Forelimb muscle (tissue), 1 donor: ENCODE measurements around the gene PKD1L1. TPM values are rescaled to one million over a fixed set of nuclear protein-coding genes. Genes with fewer than 3 reads are reported as not detected.
"Not testable (repeated sequence)": the region's sequence is repeated elsewhere in the genome, so short reads cannot be mapped to it uniquely, and the experiment has no call there.

Experiments used
- DNase-seq: peaks from one replicate; pipeline ENCODE4 v3.0.0-alpha.2; 2013; ENCODE audit warnings: low read depth
- polyA plus RNA-seq: library from polyadenylated mRNA; unstranded; fragments of 120-200 nt; gene quantifications from one replicate; pipeline ENCODE4 v1.2.1, GENCODE V29; 2013; ENCODE audit not compliant: insufficient read length

The PKD1L1 gene
- polyA plus RNA-seq, 1 donor: 1.2 TPM

- DNase-seq: no peak
Observed at GRCh38 chr7:47937711-47938573, 10.3 kb downstream of the PKD1L1 start.

- DNase-seq: no peak
Observed at GRCh38 chr7:47937065-47937687, 11.1 kb downstream of the PKD1L1 start.

GRCh38 chr7:47936323-47936722, 11.9 kb downstream of the PKD1L1 start:
- DNase-seq: no peak

GRCh38 chr7:47935336-47935735, 12.9 kb downstream of the PKD1L1 start:
- no peak for DNase-seq

GRCh38 chr7:47934831-47935230, 13.4 kb downstream of the PKD1L1 start:
- no peak for DNase-seq

GRCh38 chr7:47933215-47933614, 15.1 kb downstream of the PKD1L1 start:
- no peak for DNase-seq

- no peak for DNase-seq
Observed at GRCh38 chr7:47932466-47933037, 15.7 kb downstream of the PKD1L1 start.

- DNase-seq: no peak
Observed at GRCh38 chr7:47932016-47932415, 16.2 kb downstream of the PKD1L1 start.

GRCh38 chr7:47931005-47932004, 17.0 kb downstream of the PKD1L1 start:
- no peak for DNase-seq

- no peak for DNase-seq
Observed at GRCh38 chr7:47924266-47924665, 24.0 kb downstream of the PKD1L1 start.

- DNase-seq: not testable (repeated sequence)
Observed at GRCh38 chr7:47923081-47923875, 25.0 kb downstream of the PKD1L1 start.

GRCh38 chr7:47916514-47916913, 31.8 kb downstream of the PKD1L1 start:
- not testable (repeated sequence) for DNase-seq

GRCh38 chr7:47915616-47915976, 32.7 kb downstream of the PKD1L1 start:
- no peak for DNase-seq

GRCh38 chr7:47914717-47915615, 33.3 kb downstream of the PKD1L1 start:
- DNase-seq: no peak

- DNase-seq: no peak
Observed at GRCh38 chr7:47912332-47912731, 35.9 kb downstream of the PKD1L1 start.

GRCh38 chr7:47908720-47909119, 39.5 kb downstream of the PKD1L1 start:
- no peak for DNase-seq

GRCh38 chr7:47907981-47908616, 40.2 kb downstream of the PKD1L1 start:
- DNase-seq: no peak

- no peak for DNase-seq
Observed at GRCh38 chr7:47906883-47907282, 41.4 kb downstream of the PKD1L1 start.
